ENCODE data around the gene GRM1. TPM values are rescaled to one million over a fixed set of nuclear protein-coding genes. Genes with fewer than 3 reads are reported as not detected.
"Not testable (repeated sequence)": the region's sequence is repeated elsewhere in the genome, so short reads cannot be mapped to it uniquely, and the experiment has no call there.

Gene GRM1
- total RNA-seq, 1 experiment from 2014 or later = not detected

GRCh38 chr6:146191166-146191565 lies 162.3 kb downstream of the GRM1 start:
- no peak for DNase-seq (ENCODE audit: low spot score)

- no peak for DNase-seq (ENCODE audit: low spot score)
Measured at GRCh38 chr6:146191612-146192011, 162.8 kb downstream of the GRM1 start.

DNA sequence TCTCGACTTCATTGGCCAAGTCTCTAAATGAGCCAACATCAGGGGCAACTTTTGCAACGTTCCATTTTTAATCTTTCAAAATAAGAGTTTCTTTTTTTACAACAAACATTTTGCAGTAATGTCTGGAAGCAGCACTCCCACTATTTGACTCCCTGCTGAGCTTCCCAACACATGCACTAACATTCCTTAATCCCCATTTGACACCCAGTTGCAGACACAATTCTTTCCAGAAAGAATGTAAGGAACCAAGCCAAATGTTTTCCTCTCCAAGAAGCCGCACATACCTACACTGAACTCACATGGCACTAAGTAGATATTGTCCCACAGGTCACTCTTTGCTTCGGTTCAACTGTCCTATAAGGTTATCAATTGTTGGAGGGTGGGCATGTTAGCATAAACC lies 165.6 kb downstream of the GRM1 start:
- DNase-seq (ENCODE audit: low spot score) = no peak

GRCh38 chr6:146200176-146200575 lies 171.3 kb downstream of the GRM1 start:
- DNase-seq (ENCODE audit: low spot score) = no peak

DNA sequence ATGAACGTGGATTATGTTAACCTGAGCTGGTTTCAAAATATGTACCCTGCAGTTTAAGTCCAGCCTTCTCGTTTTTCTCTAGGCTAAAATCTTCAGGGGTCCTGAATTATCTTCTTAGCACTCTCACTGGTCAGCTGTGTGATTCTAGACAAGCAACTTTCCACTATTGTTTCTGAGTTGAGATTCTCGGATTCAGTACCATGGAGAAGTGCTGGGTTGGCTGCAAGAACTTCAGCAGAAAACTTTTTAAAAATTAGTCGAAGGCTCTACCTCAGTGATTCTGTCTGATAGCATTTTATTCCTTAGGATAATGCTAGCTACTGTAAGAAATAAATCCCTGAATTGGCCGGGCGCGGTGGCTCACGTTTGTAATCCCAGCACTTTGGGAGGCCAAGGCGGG lies 173.7 kb downstream of the GRM1 start:
- no peak for DNase-seq (ENCODE audit: low spot score)

DNA sequence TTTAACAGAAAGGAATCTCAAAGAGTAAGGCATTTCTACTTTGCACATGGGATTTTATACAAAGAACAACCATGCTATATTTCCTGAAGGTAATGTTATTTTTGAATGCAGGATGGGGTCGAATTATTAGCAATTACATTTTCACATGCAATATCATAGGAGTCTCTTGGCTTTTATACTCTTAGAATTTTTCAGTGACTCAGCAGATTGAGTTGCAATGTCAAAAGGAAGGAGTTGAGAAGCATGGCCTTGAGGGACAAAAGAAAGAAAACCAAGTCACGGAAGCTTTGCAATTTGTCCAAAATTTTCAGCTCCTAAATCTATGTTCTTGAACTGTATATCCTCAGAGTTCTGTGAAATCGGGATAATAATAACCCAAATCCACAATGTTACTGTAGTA lies 181.1 kb downstream of the GRM1 start:
- no peak for DNase-seq (ENCODE audit: low spot score)

DNA sequence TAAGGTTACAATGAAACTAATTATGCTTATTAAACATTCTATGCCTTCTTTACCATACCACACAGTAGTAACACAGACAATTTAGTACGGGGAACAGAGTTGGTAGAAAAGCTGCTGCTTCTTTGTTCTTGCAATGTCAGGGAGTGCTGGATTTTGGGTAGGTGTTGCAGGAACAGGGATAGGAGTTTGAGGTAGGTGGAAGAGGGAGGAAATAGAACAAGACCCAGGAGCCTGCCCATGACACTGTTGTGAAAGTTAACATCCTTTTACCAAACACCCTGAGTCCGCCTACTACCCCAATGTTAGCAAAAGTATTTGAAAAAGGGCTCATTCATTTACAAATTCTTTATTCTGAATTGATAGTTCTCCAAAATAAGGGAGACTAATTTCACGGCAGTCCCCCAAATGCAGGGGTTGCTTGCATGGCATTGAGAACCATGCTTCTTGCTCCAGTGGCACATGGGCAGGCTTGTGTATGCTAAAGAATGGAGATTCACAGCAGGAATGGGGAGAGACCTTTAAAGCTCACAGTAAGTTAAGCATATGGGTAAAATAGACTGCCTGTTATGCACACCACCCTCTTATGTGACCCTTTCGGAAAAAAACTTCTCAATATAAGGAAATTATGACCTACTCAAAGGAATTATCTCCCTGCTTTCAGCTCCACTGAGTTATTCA lies 181.7 kb downstream of the GRM1 start:
- DNase-seq (ENCODE audit: low spot score) = no peak

DNA sequence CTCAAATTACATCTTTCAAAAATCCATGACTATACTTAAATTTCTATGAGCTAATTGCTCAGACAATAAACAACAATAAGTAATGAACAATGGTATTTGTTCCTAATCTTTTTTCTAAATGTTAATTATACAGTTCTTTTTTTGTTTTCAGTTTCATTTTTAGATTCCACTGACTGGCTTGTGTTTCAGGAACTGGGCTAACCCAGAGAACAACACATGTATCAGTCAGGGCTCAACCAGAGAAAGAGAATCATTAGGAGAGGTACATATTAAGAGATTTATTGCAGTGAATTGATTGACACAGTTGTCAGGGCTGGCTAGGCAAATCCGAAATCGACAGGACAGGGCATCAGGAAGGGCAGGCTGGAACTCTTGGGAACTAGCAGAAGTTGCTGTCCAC lies 182.8 kb downstream of the GRM1 start:
- DNase-seq (ENCODE audit: low spot score) = no peak

- DNase-seq (ENCODE audit: low spot score) = no peak
Measured at GRCh38 chr6:146212781-146213180, 183.9 kb downstream of the GRM1 start.

DNA sequence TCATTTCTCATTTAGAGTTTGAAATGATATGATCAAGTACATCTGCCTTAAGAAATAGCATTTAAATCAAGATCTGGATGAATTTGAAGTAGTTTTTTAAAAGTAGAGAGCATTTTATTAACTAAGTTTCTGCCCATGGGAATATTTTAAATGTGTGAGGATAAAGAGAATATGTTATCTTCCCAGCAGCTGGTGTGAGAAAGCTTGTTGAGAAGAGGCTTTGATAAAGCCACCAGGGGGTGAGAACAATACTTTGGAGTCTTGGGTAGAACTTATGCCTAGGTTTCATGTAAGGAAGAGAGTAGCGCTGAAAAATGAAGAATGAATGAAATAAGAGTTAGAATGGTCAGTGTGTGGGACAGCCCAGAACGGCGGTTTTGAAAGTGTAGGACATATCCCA lies 190.2 kb downstream of the GRM1 start:
- no peak for DNase-seq (ENCODE audit: low spot score)

DNA sequence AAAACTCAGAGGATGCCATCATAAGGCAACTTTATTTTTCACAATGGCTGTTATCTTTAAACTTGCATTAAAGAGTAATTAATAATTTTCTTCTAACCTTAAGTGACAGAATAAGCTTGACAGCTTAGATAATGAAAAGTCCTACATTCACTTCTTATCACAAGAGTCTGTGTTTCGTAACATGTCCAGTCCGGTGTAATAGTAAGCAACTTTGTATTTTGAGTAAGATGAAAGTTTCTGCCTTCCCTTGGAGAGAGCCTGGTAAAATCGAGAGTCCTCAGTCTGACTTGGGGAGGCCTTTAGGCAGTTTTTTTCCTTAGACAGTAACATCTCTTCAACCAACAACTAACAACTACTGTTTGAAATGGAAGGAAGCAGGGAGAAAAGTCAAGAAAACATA lies 195.6 kb downstream of the GRM1 start:
- DNase-seq (ENCODE audit: low spot score) = no peak

- DNase-seq (ENCODE audit: low spot score) = no peak
Measured at GRCh38 chr6:146224988-146225387, 196.1 kb downstream of the GRM1 start.

GRCh38 chr6:146240322-146240721 lies 211.5 kb downstream of the GRM1 start:
- no peak for DNase-seq (ENCODE audit: low spot score)

DNA sequence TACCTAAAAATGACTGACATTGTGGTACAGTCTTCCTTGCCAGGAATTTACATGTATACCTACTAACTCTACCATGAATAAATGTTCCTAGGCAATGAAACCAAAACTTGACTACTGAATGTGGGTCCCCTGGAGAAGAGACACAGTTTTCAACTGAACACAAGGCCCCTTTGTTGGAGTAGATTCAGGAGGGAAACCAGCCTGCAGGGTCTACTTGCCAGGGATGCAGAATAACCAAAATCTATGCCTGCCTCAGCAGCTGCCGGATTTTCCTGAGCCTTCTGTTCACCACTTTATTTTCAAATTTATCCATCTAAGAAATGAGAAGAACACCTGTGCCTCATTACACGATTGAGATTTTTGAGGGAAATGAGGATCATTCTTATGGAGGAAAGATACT lies 211.9 kb downstream of the GRM1 start:
- DNase-seq (ENCODE audit: low spot score) = no peak

GRCh38 chr6:146243646-146244045 lies 214.8 kb downstream of the GRM1 start:
- not testable (repeated sequence) for DNase-seq (ENCODE audit: low spot score)

- no peak for DNase-seq (ENCODE audit: low spot score)
Measured at GRCh38 chr6:146244630-146245143, 215.8 kb downstream of the GRM1 start.

DNA sequence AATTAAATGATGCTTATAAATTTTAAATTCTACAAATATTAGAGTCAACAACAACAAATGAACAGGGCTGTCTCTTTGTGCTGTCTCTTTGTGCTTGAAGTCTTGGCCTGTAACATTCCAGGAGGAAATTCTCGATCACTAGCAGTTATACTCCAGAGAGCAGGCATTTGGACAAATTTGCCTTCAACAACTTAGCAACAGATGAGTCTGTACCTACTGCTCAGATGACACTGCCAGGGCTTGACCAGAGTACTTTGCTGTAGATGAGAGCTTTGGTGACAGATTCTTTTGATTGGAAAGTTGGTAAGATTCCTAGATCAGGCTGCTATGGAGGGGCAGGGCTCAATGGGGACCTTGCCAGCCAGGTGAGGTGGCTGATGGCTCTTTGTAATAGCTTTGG lies 217.2 kb downstream of the GRM1 start:
- DNase-seq (ENCODE audit: low spot score) = no peak

DNA sequence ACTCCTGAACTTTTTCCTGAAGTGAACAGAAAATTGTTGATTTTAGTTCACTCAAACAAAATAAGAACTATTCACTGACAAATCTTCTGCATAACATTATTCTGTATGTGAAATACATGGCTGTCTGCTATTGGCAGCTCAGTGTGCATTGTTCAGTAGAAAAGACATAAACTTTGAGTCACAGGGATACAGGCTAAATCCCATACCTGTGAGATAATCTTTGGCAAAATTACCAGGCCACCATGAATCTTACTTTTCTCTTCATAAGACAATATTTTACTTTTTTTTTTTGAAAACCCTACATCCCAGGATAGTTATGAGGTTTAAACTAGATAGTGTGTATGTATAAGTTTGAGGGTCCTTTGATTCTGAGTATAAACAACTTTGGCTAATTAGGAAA lies 224.8 kb downstream of the GRM1 start:
- DNase-seq (ENCODE audit: low spot score) = no peak

DNA sequence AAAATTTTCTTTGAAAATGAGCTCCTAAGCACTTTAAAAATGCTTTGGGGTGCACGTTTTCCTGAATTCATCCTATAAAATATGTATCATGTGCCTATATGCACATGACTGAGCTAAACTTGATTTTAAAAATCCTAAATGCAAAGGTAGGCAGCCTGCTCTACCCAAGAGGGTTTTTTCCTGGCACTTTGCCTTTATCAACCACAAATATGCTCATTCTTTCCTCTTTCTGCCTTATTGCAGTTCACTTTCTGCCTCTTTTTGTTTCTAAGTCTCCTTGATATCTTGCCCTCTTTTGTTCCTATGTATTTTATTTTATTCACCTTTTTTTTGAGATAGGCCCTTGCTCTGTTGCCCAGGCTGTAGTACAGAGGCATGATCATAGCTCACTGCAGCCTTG lies 229.3 kb downstream of the GRM1 start:
- DNase-seq (ENCODE audit: low spot score) = no peak

DNA sequence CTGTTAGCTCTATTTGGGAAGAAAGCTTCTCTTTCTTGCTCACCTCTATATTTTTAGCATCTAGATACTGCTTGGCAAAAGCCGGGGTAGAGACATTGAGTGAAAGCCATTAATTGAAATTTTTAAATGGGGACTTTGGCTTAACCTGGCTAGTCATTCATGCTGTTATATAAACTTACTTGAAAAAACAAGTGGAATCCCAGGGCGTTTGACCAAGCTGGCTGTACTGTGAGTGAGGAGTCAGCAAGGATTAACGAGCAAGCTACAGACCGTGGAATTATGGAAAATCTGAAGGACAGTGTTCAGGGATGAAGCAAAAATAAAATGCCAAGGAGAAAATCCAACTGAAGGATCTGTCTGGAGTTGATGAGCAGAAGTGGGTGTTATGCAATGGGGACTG lies 232.0 kb downstream of the GRM1 start:
- no peak for DNase-seq (ENCODE audit: low spot score)

DNA sequence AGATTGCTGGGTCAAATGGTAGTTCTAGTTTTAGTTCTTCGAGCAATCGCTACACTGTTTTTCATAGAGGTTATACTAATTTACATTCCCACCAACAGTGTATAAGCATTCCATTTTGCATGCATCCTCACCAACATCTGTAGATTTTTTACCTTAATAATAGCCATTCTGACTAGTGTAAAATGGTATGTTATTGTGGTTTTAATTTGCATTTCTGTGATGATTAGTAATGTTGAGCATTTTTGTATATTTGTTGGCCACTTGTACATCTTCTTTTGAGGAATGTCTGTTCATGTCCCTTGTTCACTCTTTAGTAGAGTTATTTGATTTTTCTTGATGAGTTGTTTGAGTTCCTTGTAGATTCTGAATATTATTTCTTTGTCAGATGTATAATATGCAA lies 236.2 kb downstream of the GRM1 start:
- DNase-seq (ENCODE audit: low spot score) = no peak

DNA sequence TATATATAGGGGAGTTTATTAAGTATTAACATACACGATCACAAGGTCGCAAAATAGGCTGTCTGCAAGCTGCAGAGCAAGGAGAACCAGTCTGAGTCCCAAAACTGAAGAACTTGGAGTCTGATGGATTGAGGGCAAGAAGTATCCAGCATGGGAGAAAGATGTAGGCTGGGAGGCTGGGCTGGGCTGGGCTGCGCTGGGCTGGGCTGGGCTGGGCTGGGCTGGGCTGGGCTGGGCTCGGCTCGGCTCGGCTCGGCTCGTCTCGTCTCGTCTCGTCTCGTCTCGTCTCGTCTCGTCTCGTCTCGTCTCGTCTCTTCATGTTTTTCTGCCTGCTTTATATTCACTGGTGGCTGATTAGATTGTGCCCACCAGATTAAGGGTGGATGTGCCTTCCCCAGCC lies 238.6 kb downstream of the GRM1 start:
- DNase-seq (ENCODE audit: low spot score) = no peak

DNA sequence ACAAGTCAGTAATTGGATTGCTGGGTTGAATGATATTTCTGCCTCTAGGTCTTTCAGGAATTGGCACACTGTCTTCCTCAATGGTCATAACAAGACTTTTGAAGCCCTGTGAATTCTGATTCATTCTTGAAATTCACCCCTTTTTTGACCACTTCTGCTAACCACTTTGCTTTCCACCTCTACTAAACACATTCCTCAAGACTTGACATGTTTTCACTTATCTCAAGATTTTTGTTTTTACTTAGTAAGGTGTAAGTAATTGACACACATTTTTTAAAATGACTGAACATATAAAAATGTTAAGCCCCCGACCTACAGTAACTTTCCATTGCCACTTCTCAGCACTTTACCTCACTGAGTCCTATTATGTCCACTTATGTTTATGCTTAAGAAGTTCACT lies 239.1 kb downstream of the GRM1 start:
- DNase-seq (ENCODE audit: low spot score) = no peak

- DNase-seq (ENCODE audit: low spot score) = no peak
Measured at GRCh38 chr6:146269482-146269881, 240.6 kb downstream of the GRM1 start.
